Measurements from ENCODE around the gene ANKRD52.
A peak's percentile ranks its signal among the peaks of the same experiment; 100 is the strongest.

Gene ANKRD52

DNA sequence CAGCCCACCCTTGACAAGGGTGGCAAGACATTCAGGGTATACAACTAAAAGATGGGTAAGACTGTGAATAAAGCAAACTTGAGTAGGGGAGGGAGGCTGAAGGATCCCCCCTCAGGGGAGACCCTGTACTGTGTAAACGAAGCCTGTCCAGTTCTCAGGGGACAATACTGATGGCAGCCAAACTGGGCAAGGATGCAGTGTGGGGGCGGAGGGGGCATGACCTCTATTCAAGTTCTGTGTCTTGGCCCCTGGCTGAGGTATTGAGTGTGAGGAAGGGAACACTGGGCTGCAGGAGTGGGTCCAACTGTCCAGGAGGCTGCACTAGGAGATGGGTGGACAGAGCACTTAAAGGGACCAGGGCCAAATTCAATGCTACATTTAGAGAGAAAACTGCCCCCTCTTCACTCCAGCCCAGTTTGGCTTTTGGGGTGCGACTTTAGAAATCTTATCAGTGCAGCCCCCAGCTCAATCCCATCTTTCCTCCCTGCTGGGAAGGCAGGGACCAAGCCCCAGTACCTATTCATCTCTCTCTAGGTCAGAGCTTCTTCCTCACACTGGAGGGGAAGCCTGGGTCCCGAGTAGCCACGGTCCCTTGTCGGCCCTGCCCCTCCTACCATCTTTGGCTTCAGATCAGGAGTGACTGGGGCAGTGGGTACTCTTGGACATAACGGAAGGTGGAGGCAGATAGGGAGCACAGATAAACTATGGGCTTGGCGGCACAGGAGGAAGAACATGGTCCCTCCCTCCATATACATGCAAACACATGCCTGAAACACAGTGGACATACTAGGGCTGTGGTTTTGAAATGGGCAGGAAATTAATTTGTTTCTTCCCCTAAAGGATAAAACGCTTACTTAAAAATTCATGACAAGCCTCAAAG is 16.5 kb downstream of the ANKRD52 start:
- DNase-seq (ENCODE audit: low read depth), result no peak

DNA sequence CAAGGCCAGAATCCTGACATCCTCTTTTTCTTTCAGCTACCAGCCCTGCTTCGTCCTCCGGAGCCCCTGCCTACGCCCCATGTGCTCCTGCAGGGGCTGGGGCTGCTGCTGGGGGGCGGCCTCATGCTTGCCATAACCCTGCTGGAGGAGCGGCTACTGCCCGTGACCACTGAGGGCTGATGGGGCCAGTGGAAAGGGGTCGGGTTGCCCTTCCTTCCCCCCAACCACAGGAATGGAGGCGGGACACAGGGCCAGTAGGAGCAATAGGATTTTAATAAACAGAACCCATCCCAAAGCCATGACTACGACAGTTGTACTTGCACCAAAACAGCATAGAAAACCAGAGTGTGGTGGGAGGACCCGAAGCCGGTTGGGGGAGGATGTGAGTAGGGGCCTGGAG is 20.6 kb downstream of the ANKRD52 start:
- no peak for DNase-seq (ENCODE audit: low read depth)

DNA sequence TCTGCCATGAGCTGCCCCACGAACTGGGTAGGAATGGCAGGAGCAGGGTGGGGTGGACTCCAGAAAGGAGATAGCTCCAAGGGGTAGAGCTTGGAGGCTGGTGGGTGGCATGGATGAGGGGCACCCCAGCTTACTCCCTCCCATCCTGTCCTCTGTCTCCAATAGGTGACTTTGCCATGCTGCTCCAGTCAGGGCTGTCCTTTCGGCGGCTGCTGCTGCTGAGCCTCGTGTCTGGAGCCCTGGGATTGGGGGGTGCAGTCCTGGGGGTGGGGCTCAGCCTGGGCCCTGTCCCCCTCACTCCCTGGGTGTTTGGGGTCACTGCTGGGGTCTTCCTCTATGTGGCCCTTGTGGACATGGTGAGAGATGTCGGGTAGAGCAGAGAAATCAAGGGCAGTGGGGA is 21.2 kb downstream of the ANKRD52 start:
- no peak for DNase-seq (ENCODE audit: low read depth)

- DNase-seq (ENCODE audit: low read depth), result no peak
Observed at GRCh38 chr12:56236091-56236490, 22.1 kb downstream of the ANKRD52 start.

GRCh38 chr12:56234746-56235436 is 23.3 kb downstream of the ANKRD52 start:
- DNase-seq (ENCODE audit: low read depth), result no peak

DNA sequence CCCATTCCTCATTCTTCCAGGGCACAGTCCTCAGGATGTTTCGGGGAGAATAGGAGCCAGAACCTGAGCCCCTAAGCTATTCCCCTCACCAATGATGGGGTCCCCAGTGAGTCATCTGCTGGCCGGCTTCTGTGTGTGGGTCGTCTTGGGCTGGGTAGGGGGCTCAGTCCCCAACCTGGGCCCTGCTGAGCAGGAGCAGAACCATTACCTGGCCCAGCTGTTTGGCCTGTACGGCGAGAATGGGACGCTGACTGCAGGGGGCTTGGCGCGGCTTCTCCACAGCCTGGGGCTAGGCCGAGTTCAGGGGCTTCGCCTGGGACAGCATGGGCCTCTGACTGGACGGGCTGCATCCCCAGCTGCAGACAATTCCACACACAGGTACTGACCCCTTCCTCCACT is 27.0 kb downstream of the ANKRD52 start:
- no peak for DNase-seq (ENCODE audit: low read depth)

GRCh38 chr12:56230432-56231183 is 27.6 kb downstream of the ANKRD52 start:
- no peak for DNase-seq (ENCODE audit: low read depth)

- no peak for DNase-seq (ENCODE audit: low read depth)
Observed at GRCh38 chr12:56229916-56230431, 28.2 kb downstream of the ANKRD52 start, which contains the start of gene SLC39A5. SLC39A5 (plus strand) TSS chr12:56230051; CDS start chr12:56231275, 1,224 bp downstream.

GRCh38 chr12:56229082-56229481 is 29.1 kb downstream of the ANKRD52 start:
- DNase-seq (ENCODE audit: low read depth), result no peak

GRCh38 chr12:56224954-56225353 is 33.2 kb downstream of the ANKRD52 start:
- no peak for DNase-seq (ENCODE audit: low read depth)

GRCh38 chr12:56224102-56224701 is 34.0 kb downstream of the ANKRD52 start, which contains the start of gene NABP2:
NABP2 (plus strand) TSS chr12:56224342; CDS start chr12:56224857, 515 bp downstream.
- peak; percentile 78 for DNase-seq (ENCODE audit: low read depth)

DNA sequence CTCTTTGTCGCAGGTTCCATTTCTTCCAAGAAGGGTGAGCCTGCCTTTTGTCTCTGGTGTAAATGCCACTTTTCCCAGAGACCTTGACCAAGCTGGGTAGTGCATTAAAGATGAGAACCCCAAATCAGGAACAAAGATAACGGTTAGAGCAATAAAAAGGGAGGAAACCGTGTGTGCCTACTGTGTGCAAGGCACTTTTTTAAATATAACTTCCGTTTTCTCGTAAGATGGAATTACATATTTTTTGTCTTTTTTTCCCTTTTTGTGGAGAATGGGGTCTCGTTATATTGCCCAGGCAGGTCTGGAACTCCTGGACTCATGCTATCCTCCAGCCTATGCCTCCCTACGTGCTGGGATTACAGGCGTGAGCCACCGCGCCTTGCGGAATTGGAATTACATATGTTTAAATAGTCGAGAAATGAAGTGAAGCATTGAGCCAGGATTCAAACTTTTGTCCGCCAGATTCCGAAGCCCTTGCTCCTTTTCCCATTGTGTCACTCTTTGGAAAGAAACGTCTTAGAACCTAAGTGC is 34.5 kb downstream of the ANKRD52 start:
- DNase-seq (ENCODE audit: low read depth), result no peak

- no peak for DNase-seq (ENCODE audit: low read depth)
Observed at GRCh38 chr12:56222531-56222895, 35.7 kb downstream of the ANKRD52 start.

GRCh38 chr12:56221757-56222530 is 36.2 kb downstream of the ANKRD52 start, which contains the start of gene RNF41:
RNF41 (minus strand) TSS chr12:56221922; CDS start chr12:56214047, 7,875 bp downstream.
- DNase-seq (ENCODE audit: low read depth), result peak; percentile 88

DNA sequence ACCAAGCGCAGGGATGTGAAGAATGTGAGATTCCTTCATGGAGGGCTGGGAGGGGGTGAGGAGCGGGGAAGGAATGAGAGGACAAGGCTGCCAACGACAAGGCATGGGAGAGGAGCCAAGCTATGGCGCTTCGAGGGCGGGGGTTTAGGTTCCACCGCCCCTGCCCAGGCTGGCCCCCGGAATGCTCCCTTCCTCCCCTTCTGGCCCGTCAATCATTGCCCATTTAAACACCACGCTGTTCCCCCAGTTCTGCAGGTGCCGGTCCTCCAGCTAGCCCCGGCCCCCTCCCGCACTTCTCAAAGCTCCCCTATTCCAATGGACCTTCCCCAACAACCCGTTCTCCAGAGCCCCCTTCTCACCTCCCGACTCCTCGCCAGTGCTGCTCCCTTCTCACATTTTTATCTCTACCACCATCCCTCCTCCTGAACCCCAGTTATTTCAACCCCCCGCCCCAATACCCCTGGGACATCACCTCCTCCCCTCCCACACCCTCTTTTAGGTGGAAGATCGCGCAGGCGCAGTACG is 36.9 kb downstream of the ANKRD52 start:
- DNase-seq (ENCODE audit: low read depth), result no peak

DNA sequence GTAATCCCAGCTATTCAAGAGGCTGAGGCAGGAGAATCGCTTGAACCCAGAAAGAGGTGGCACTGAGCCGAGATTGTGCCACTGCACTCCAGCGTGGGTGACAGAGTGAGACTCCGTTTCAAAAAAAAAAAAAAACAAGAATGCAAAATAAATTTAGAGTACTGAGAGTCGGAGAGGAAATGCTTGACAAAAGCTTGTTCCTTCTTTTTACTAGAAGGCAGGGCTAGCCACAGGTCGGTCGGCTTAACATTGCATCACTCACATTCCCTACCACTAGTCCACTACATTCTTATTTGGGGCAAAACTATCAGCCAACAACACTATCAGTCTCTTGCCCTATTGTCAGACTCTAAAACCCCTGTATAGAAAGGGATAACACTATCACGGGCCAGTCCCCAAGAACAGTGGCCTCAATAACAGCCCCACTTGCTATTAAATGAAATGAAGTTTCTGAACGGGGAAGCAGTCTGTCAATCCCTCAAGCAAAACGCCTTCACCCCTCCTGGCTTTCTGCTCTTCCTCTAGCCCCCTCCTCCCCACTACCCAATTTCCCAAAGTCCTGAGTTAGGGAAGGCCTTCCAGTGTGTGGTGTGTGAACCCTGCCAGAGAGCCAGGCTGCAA is 37.5 kb downstream of the ANKRD52 start:
- DNase-seq (ENCODE audit: low read depth), result no peak

DNA sequence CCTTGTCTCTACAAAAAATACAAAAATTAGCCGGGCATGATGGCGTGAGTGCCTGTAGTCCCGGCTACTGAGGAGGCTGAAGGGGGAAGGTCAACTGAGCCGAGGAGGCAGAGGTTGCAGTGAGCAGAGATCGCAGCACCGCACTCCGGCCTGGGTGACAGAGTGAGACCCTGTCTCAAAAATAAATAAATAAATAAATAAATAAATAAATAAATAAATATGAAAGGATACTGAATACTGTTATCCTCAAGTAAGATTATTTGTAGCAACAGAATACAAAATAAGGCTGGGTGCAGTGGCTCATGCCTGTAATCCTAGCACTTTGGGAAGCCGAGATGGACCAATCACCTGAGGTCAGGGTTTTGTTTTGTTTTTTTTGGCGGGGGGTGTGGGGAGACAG is 38.3 kb downstream of the ANKRD52 start:
- no peak for DNase-seq (ENCODE audit: low read depth)

GRCh38 chr12:56216461-56216860 is 41.7 kb downstream of the ANKRD52 start:
- DNase-seq (ENCODE audit: low read depth), result no peak

GRCh38 chr12:56213878-56214277 is 44.3 kb downstream of the ANKRD52 start:
- DNase-seq (ENCODE audit: low read depth), result no peak

DNA sequence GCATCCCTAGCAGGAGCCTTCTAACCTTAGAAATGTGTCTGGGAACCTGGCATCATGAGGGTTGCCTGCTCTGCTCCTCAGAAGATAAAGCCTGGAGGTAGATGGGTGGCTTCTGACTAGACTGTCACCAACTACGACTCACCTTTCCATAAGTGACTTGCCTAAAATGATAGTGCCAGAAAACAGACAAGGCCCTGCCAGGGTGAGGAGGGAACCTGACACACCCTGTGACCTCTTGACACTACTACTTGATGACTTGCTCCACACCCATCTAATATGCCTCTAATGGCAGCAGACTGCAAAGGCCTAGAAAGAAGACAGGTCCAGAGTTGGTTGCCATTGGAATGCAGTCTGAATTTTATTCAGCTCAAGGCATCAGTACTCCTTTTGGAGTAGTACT is 45.8 kb downstream of the ANKRD52 start:
- no peak for DNase-seq (ENCODE audit: low read depth)

Measured in activated T-cell treated with anti-CD3 and anti-CD28 coated beads for 1 hour (primary cell).